Peyer's patch (tissue), 4 donors: ENCODE measurements around the gene BEND4. TPM values are rescaled to one million over a fixed set of nuclear protein-coding genes. Genes with fewer than 3 reads are reported as not detected.
"Not testable (repeated sequence)": the region's sequence is repeated elsewhere in the genome, so short reads cannot be mapped to it uniquely, and the experiment has no call there.

Experiments used
- DNase-seq, 3 donors: peaks; one replicate each; pipeline ENCODE4 v3.0.0-alpha.2; 2017 to 2019
- H3K27ac ChIP-seq, 4 donors: fragments of 200-600 bp; sonication (generic); one replicate each; pipeline ENCODE4 v1.5.1; 2016 to 2019
- H3K27me3 ChIP-seq, 2 donors: fragments of 200-600 bp; sonication (generic); one replicate each; pipeline ENCODE4 v1.5.1; 2019
- H3K36me3 ChIP-seq, 3 donors: fragments of 200-600 bp; sonication (generic); one replicate each; pipeline ENCODE4 v1.5.1; 2016 to 2019
- H3K4me1 ChIP-seq, 4 donors: fragments of 200-600 bp; sonication (generic); one replicate each; pipeline ENCODE4 v1.5.1; 2016 to 2019
- H3K4me3 ChIP-seq, 4 donors: fragments of 200-600 bp; sonication (generic); 1 replicate in 3 of 4; 2 replicates in 1 of 4; pipeline ENCODE4 v1.5.1; 2016 to 2019; ENCODE audit warnings: mild to moderate bottlenecking in 1 of 4
- H3K9me3 ChIP-seq, 4 donors: fragments of 200-600 bp; sonication (generic); one replicate each; pipeline ENCODE4 v1.5.1; 2016 to 2019; ENCODE audit warnings: mild to moderate bottlenecking in 1 of 4
- POLR2A ChIP-seq, 2 donors: fragments of 450-650 bp; IDR thresholded peaks; one replicate each; pipeline ENCODE4 v1.5.1; 2017; ENCODE audit warnings: antibody characterized with exemption in 2 of 2, mild to moderate bottlenecking in 2 of 2, moderate library complexity in 2 of 2
- total RNA-seq, 4 donors: library from RNA; depleted of rRNA; stranded (reverse); fragments of >200 nt; gene quantifications; one replicate each; pipeline ENCODE4 v1.1.0, GENCODE V29; 2016
- TF ChIP-seq, protein P1 (sequence below), 6 experiments: fragments of 450-650 bp in 4 of 6; fragments of 200-600 bp in 2 of 6; sonication (generic) in 1 of 6; IDR thresholded peaks; one replicate each; pipeline ENCODE4 v1.5.1; 2017 to 2019; ENCODE audit warnings: antibody characterized with exemption in 6 of 6, mild to moderate bottlenecking in 3 of 6, moderate library complexity in 1 of 6

Gene BEND4
- total RNA-seq = 1 to 10 TPM in 2 of 4 donors, under 1 TPM in 2; 0.47 to 7.4 (median 1.3) TPM

DNA sequence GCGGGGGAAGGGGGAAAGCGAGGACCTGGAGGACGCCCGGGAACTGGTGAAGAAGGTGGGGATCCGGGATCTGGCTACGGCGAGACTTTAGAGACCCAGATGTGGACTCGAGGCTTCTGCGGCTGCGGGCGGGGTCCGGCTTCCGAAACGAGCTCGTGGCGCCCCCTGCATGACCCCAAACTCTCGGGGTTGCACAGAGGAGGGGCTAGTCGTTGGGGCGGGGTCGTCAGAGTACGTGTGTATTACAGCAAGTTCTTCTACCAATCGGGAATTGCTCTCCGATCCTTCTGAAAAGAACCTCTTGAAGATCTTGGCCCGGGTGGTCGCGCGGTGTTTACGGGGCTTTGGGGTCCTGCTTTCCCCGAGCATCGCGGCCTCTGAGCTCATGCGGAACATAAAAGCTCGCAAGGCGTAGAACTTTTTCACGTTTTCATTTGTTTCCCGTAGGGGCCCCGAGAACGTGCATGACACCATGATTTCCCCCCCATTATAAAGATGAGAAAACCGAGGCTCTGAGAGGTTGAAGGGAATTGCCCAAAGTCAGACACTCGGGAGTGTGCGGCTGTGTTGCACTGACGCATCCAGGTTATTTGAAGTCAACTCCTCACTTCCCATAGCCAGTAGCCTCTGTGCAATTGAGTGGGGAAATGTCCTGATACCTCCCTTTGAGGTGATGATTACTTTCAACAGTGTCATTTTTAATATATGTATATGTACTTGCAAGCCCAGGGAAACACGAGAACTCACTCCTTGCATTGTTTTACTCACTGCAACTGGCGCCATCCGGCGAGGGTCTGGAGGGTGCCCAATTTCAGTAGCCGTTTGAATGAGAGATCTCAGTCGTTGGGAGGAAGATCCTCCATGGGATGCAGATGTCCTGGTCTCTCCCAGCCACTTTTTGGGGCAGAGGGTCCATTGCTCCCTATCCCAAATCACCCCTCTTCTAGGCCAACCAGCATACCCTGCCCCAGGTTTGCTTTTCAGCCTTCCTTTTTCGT is at the start of gene BEND4:
TSS of gene BEND4 (minus strand) at position 149 of the 998 bp plus-strand sequence. CDS start 512 bp downstream, outside the sequence.
- Histone ChIP-seq H3K4me1 (peaks cover 0 to 16% (median 0%) of the 10 kb centered on the region in 4 donors), H3K27me3 (peaks cover 0 to 21% of the 10 kb centered on the region in 2 donors), H3K36me3 (no peaks in the 10 kb centered on the region), H3K4me3 (peak within 1 kb of the TSS; percentile 55 to 75 (median 56)), H3K9me3 (no peaks in the 10 kb centered on the region), H3K27ac (peak within 1 kb of the TSS in 2 of 4 donors; percentile 59 to 86)
- DNase-seq = peak in 2 of 3 donors; percentile 76 to 81
- TF ChIP-seq, protein P1, sequence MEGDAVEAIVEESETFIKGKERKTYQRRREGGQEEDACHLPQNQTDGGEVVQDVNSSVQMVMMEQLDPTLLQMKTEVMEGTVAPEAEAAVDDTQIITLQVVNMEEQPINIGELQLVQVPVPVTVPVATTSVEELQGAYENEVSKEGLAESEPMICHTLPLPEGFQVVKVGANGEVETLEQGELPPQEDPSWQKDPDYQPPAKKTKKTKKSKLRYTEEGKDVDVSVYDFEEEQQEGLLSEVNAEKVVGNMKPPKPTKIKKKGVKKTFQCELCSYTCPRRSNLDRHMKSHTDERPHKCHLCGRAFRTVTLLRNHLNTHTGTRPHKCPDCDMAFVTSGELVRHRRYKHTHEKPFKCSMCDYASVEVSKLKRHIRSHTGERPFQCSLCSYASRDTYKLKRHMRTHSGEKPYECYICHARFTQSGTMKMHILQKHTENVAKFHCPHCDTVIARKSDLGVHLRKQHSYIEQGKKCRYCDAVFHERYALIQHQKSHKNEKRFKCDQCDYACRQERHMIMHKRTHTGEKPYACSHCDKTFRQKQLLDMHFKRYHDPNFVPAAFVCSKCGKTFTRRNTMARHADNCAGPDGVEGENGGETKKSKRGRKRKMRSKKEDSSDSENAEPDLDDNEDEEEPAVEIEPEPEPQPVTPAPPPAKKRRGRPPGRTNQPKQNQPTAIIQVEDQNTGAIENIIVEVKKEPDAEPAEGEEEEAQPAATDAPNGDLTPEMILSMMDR (IDR thresholded peaks at IDR 0.05) = no peak
- no peak for TF ChIP-seq POLR2A (IDR thresholded peaks at IDR 0.05)

DNA sequence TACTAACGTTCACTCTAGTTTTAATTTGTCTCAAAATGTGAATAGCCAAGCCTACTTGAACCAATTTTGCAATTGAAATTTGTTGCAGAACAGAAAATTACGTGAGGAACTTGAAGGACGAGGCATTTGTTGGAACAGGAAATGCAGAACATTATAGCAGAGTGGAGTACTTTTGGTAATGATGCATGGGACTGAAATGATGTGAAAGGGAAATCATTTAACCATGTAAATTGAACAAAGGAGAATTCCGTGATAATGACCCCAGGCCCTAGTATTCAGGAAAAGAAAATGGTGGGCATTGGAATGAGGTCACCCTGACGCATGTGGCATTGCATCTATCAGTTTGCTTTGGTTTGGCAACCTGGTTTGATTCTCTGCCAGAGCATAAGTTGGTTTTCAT is 44.9 kb upstream of the BEND4 start:
- no peak for DNase-seq
- Histone ChIP-seq H3K9me3 (no peaks in the 10 kb centered on the region), H3K4me1 (no peaks in the 10 kb centered on the region), H3K4me3 (no peak overlapping the region), H3K27me3 (no peaks in the 10 kb centered on the region), H3K36me3 (no peaks in the 10 kb centered on the region), H3K27ac (no peak overlapping the region)
- no peak for TF ChIP-seq POLR2A (IDR thresholded peaks at IDR 0.05)
- TF ChIP-seq, protein P1 (IDR thresholded peaks at IDR 0.05) = no peak

DNA sequence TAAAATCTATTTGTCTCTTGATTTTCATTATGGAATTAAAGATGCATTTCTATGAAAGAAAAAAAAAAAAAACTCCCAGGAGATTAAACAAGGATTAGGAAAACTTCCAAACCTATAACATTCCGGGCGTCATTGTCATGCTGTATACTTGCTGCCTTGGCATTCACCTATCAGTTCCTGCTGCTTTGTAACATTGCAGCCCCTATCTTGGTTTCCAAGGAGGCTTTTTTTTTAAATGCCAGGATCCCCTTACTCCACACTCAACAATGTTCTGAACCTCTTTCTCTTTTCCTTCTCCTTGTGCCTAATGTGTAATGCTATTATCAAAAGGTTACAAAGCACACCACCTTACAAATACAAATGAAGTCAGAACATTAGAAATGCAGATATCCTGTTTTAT is 20.5 kb upstream of the BEND4 start:
- TF ChIP-seq, protein P1 (IDR thresholded peaks at IDR 0.05) = no peak
- TF ChIP-seq POLR2A (IDR thresholded peaks at IDR 0.05) = no peak
- Histone ChIP-seq H3K27ac (no peak overlapping the region), H3K4me3 (no peak overlapping the region), H3K4me1 (no peaks in the 10 kb centered on the region), H3K27me3 (no peaks in the 10 kb centered on the region), H3K36me3 (no peaks in the 10 kb centered on the region), H3K9me3 (no peaks in the 10 kb centered on the region)
- no peak for DNase-seq

DNA sequence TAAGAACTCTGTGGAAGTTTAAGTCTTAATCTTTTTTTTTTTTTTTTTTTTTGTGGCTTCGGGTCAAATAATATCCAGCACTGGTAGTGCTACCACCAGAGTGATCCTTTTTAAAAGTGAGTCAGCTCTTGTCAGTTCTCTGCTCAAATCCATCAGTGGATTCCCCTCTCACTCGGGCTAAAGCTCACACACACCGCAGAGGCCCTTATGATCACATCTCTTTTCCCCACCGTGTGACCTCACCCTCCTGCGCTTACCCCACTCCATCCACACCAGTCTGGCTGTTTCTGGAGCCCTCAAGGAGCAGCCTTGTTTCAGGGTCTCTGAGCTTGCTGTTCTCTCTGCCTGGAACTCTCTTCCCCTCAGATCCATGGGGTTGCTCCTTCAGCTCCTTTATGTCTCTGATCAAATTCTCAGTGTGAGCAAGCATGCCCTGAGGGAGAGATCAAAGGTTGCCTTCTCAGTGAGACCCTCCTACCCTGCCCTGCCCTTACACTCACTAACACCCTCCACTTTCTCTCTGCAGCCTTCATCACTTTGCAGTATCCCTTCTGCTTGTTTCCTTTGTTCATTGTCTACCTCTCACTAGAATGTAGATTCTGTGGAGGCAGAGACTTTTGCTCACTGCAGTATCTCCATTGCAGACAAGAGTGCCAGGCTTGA is 19.8 kb upstream of the BEND4 start:
- no peak overlapping the region for H3K4me3 ChIP-seq
- H3K4me1 ChIP-seq = no peaks in the 10 kb centered on the region
- H3K27me3 ChIP-seq = no peaks in the 10 kb centered on the region
- DNase-seq = no peak
- no peaks in the 10 kb centered on the region for H3K36me3 ChIP-seq
- TF ChIP-seq, protein P1 (IDR thresholded peaks at IDR 0.05) = no peak
- no peak for TF ChIP-seq POLR2A (IDR thresholded peaks at IDR 0.05)
- H3K27ac ChIP-seq = no peak overlapping the region
- H3K9me3 ChIP-seq = no peaks in the 10 kb centered on the region

DNA sequence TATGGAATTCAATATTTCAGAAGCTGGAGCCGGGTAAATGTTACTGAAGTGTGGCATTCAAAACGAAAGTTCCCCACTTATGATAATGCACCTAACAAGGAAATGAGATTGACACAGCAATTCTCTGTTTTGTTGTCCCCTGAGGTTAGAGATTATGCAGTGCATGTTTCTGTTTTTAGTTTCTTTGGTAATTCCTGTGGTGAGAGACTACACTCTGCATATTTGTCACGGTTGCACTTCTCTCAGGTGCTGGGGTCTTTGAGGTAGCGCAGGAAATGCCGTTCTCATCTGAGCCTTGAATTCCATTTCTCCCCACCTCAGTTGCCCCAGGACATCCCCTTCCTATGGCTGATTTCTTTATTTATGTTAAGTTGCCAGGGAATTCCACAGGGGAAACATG is 15.3 kb upstream of the BEND4 start:
- no peaks in the 10 kb centered on the region for H3K9me3 ChIP-seq

DNA sequence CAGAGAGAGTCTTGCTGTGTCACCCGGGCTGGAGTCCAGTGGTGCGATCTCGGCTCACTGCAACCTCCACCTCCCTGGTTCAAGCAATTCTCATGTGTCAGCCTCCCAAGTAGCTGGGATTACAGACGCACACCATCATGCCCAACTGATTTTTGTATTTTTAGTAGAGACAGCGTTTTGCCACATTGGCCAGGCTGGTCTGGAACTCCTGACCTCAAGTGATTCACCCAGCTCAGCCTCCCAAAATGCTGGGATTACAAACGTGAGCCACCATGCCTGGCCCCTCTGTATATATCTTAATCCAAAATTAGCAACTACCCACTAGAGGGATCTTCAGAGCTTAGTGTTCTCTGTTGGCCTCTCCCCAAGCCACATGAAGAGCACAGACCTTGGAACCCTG is 13.7 kb upstream of the BEND4 start:
- not testable (repeated sequence) for H3K4me3 ChIP-seq, DNase-seq, H3K27ac ChIP-seq, H3K27me3 ChIP-seq, H3K9me3 ChIP-seq, H3K36me3 ChIP-seq, H3K4me1 ChIP-seq

More for the DNA sequence above, 15.3 kb upstream of the BEND4 start:
- no peak for TF ChIP-seq POLR2A (IDR thresholded peaks at IDR 0.05)
- TF ChIP-seq, protein P1 (IDR thresholded peaks at IDR 0.05) = no peak
- Histone ChIP-seq H3K4me3 (no peak overlapping the region), H3K36me3 (no peaks in the 10 kb centered on the region), H3K27ac (no peak overlapping the region), H3K27me3 (no peaks in the 10 kb centered on the region), H3K4me1 (no peaks in the 10 kb centered on the region)
- DNase-seq = no peak
